Stomach (tissue), 4 donors: ENCODE measurements around the gene RSPH9.
A peak's percentile ranks its signal among the peaks of the same experiment; 100 is the strongest.

Source experiments
- CTCF ChIP-seq, 7 experiments: fragments of 450-650 bp in 4 of 7; fragments of 200-600 bp in 3 of 7; sonication (generic) in 3 of 7; IDR thresholded peaks; one replicate each; pipeline ENCODE4 v1.5.1; 2016 to 2019; ENCODE audit warnings: antibody characterized with exemption in 7 of 7, control low read depth in 2 of 7, mild to moderate bottlenecking in 1 of 7
- POLR2AphosphoS5 ChIP-seq, 3 donors: sonication (generic); formaldehyde crosslinking; IDR thresholded peaks; one replicate each; pipeline ENCODE4 v1.6.1; 2016; ENCODE audit warnings: antibody characterized with exemption in 3 of 3

DNA sequence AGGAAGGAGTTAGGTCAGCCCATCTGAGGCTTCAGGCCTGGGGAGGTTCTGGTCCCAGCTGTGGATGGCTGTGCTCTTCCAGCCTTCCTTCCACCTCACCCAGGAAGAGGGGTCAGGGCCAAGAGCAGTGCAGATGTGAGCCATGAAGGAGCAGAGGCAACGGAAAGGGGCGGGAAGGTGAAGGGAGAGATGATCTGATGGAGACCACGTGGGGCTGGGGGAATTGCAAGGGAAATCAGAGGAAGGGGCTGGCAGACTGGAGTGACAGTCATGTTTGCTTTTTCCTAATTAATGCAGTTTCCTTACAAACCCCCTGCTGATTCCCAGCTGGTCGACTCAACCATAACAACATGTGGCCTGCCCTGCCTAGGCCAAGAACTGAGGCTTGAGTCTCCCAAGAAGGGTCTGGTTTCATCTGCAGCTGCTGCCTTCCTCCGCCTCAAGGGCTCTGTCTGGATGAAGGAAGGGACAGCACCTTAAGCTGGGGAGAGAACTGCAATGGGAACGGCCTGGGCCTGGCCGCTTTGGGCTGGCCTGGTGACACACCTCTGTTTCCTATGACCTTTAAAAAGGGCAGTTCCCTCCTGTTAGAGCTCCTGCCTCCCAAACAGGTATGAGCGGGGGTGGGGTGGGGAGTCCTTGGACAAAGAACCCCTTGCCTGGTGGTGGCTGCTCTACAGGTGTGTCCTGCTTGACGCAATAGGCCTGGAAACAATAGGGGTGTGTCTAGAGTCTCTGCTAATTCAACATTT is 50.6 kb downstream of the RSPH9 start:
- TF ChIP-seq POLR2AphosphoS5 (IDR thresholded peaks at IDR 0.05): peak in 2 of 3 donors; percentile 66 to 78
- no peak for TF ChIP-seq CTCF (IDR thresholded peaks at IDR 0.05)
